ENCODE measurements around the gene H2BK1. TPM values are rescaled to one million over a fixed set of nuclear protein-coding genes. Genes with fewer than 3 reads are reported as not detected.

The H2BK1 gene
- total RNA-seq, 1 donor from 2014 or later = not detected

GRCh38 chr7:151179946-151180345 lies 30.3 kb downstream of the H2BK1 start:
- no peak for TF ChIP-seq CTCF (IDR thresholded peaks at IDR 0.05; ENCODE audit: unreplicated experiment)
- Mint-ChIP-seq H3K9me3 (ENCODE audit: low read depth) (no peaks in the 10 kb centered on the region), H3K36me3 (ENCODE audit: insufficient read depth) (no peaks in the 10 kb centered on the region), H3K4me1 (ENCODE audit: low read depth) (no peaks in the 10 kb centered on the region), H3K27ac (no peak overlapping the region), H3K4me3 (ENCODE audit: low read depth) (no peak overlapping the region), H3K27me3 (peaks cover 50% of the 10 kb centered on the region)
- no peak for DNase-seq (ENCODE audit: low spot score, unreplicated experiment)

DNA sequence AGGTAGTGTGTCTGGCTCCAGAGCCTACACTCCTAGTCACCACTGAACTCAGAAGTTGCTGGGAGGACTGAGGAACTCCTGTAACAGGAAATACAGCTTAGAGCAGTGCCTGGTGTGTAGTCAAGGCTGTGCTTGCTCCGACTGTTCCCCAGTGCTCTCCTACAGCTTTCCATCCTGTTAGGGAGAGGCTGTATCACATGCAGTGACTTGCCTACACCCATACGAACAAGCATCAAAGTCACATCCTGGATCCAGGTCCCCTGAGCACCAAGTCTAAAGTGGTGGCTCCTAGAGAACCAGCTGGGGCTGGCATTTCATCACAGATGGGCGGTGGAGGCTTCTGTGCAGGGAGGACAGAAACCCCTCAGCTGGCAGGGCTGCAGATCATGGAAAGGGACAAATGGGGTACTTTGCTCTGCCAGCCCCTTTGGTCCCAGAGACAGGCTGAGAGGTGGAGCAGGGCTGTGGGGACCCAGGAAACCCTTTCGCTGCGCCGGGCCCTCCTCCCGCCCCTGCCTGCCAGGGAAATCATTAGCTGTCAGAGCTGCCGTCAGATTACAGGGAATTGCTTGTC lies 30.9 kb downstream of the H2BK1 start:
- no peak for TF ChIP-seq CTCF (IDR thresholded peaks at IDR 0.05; ENCODE audit: unreplicated experiment)
- no peak for DNase-seq (ENCODE audit: low spot score, unreplicated experiment)
- no peaks in the 10 kb centered on the region for H3K9me3 Mint-ChIP-seq (ENCODE audit: low read depth)
- no peak overlapping the region for H3K27ac Mint-ChIP-seq
- no peak overlapping the region for H3K4me3 Mint-ChIP-seq (ENCODE audit: low read depth)
- peaks cover 54% of the 10 kb centered on the region for H3K27me3 Mint-ChIP-seq
- no peaks in the 10 kb centered on the region for H3K4me1 Mint-ChIP-seq (ENCODE audit: low read depth)
- H3K36me3 Mint-ChIP-seq (ENCODE audit: insufficient read depth) = no peaks in the 10 kb centered on the region

- peaks cover 54% of the 10 kb centered on the region for H3K27me3 Mint-ChIP-seq
- no peak for DNase-seq (ENCODE audit: low spot score, unreplicated experiment)
- H3K4me1 Mint-ChIP-seq (ENCODE audit: low read depth) = no peaks in the 10 kb centered on the region
- H3K36me3 Mint-ChIP-seq (ENCODE audit: insufficient read depth) = no peaks in the 10 kb centered on the region
- no peak overlapping the region for H3K4me3 Mint-ChIP-seq (ENCODE audit: low read depth)
- no peak overlapping the region for H3K27ac Mint-ChIP-seq
- H3K9me3 Mint-ChIP-seq (ENCODE audit: low read depth) = no peaks in the 10 kb centered on the region
- TF ChIP-seq CTCF (IDR thresholded peaks at IDR 0.05; ENCODE audit: unreplicated experiment) = no peak
Measured at GRCh38 chr7:151178831-151179230, 31.5 kb downstream of the H2BK1 start.

DNA sequence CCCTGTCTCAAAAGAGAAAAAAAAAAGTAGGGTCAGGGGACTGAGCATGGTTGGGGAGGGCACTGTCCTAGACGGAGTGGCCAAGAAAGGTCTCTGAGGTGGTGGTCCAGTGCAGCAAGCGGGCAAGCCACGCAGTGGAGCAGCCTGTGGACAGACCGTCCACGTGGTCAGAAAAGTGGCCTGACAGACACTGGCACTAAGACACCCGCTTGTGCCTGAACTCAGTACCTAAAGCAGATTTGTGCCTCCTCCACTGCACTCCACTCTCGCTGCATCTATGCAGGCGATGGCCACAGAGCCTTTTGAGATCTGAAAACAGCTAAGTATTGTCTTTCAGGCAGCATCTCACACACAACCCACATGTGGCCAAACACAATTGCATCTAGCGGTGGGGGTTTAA lies 32.1 kb downstream of the H2BK1 start:
- Mint-ChIP-seq H3K4me1 (ENCODE audit: low read depth) (no peaks in the 10 kb centered on the region), H3K36me3 (ENCODE audit: insufficient read depth) (no peaks in the 10 kb centered on the region), H3K4me3 (ENCODE audit: low read depth) (no peak overlapping the region), H3K27ac (no peak overlapping the region), H3K27me3 (peaks cover 59% of the 10 kb centered on the region), H3K9me3 (ENCODE audit: low read depth) (no peaks in the 10 kb centered on the region)
- DNase-seq (ENCODE audit: low spot score, unreplicated experiment) = no peak
- no peak for TF ChIP-seq CTCF (IDR thresholded peaks at IDR 0.05; ENCODE audit: unreplicated experiment)

- H3K9me3 Mint-ChIP-seq (ENCODE audit: low read depth) = peaks cover 2% of the 10 kb centered on the region
- H3K4me1 Mint-ChIP-seq (ENCODE audit: low read depth) = no peaks in the 10 kb centered on the region
- no peak overlapping the region for H3K27ac Mint-ChIP-seq
- H3K36me3 Mint-ChIP-seq (ENCODE audit: insufficient read depth) = no peaks in the 10 kb centered on the region
- peaks cover 68% of the 10 kb centered on the region for H3K27me3 Mint-ChIP-seq
- TF ChIP-seq CTCF (IDR thresholded peaks at IDR 0.05; ENCODE audit: unreplicated experiment) = no peak
- no peak overlapping the region for H3K4me3 Mint-ChIP-seq (ENCODE audit: low read depth)
- DNase-seq (ENCODE audit: low spot score, unreplicated experiment) = no peak
Measured at GRCh38 chr7:151177310-151177709, 33.0 kb downstream of the H2BK1 start.

Measured in progenitor cell of endocrine pancreas (in vitro differentiated cells).